ENCODE results near the gene CCDC192.

Gene CCDC192

DNA sequence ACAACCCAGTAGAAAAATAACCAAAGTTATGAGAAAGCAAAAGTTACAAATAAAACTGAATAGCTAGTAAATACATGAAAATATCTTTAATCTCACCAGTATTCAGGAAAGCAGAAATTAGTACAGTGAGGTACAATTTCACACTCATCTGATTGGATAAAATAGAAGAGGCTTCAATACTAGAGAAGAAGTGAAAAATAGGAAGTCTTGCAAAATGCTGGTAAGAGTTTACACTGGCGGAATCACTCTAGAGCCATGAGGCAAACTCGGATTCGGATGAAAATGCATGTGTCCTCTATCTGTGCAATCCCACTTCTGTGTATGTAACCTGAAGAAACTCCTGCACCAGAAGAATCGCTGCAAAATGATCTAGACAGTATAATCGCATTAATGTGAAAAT lies 128.9 kb downstream of the CCDC192 start:
- no peak for TF ChIP-seq EZH2phosphoT487 (conservative IDR thresholded peaks at IDR 0.05; ENCODE audit: low read length)
- TF ChIP-seq, protein P1, sequence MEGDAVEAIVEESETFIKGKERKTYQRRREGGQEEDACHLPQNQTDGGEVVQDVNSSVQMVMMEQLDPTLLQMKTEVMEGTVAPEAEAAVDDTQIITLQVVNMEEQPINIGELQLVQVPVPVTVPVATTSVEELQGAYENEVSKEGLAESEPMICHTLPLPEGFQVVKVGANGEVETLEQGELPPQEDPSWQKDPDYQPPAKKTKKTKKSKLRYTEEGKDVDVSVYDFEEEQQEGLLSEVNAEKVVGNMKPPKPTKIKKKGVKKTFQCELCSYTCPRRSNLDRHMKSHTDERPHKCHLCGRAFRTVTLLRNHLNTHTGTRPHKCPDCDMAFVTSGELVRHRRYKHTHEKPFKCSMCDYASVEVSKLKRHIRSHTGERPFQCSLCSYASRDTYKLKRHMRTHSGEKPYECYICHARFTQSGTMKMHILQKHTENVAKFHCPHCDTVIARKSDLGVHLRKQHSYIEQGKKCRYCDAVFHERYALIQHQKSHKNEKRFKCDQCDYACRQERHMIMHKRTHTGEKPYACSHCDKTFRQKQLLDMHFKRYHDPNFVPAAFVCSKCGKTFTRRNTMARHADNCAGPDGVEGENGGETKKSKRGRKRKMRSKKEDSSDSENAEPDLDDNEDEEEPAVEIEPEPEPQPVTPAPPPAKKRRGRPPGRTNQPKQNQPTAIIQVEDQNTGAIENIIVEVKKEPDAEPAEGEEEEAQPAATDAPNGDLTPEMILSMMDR (IDR thresholded peaks at IDR 0.05; ENCODE audit: insufficient read depth, low read length, poor library complexity, severe bottlenecking) = no peak
- Histone ChIP-seq H4K20me1 (ENCODE audit: low read depth, low read length) (no peaks in the 10 kb centered on the region), H3K9me3 (ENCODE audit: insufficient read depth, low read length) (no peaks in the 10 kb centered on the region)

DNA sequence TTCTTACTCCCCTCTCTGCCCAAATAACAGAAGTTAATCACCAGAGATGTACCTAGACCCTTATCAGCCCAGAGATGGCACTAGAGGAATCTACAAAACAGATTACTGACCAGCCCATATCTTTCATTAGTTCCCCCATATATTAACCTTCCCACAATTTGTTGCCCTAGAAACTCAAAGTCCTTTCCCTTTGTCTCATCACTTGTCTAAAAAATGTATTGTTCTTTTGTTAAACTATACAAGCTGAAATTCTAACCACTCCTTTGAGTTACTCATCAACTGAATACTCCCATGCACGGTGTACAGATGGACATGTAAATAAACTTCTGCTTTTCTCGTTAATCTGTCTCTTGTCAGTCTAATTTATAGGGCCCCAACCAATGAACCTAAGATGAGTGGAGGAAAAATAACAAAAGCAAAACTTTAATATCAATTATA lies 130.9 kb downstream of the CCDC192 start:
- H3K27ac ChIP-seq (ENCODE audit: low read depth, low read length) = no peak overlapping the region
- H3K4me3 ChIP-seq (ENCODE audit: insufficient read depth, low read length, poor library complexity, severe bottlenecking) = no peak overlapping the region
- H3K9ac ChIP-seq (ENCODE audit: low read length) = no peak overlapping the region
- no peaks in the 10 kb centered on the region for H3K9me2 ChIP-seq (replicated peaks; ENCODE audit: insufficient read depth, low read length)
- no peaks in the 10 kb centered on the region for H4K20me1 ChIP-seq (ENCODE audit: low read depth, low read length)
- no peaks in the 10 kb centered on the region for H3K27me3 ChIP-seq (ENCODE audit: low read length)
- H3K4me2 ChIP-seq (ENCODE audit: low read depth, low read length, poor library complexity, severe bottlenecking) = no peak overlapping the region
- H3K79me2 ChIP-seq (ENCODE audit: insufficient read depth, low read length) = no peaks in the 10 kb centered on the region
- H3K9me3 ChIP-seq (ENCODE audit: insufficient read depth, low read length) = no peaks in the 10 kb centered on the region
- H2AFZ ChIP-seq (ENCODE audit: low read depth, low read length, severe bottlenecking) = no peak overlapping the region
- no peaks in the 10 kb centered on the region for H3K36me3 ChIP-seq (ENCODE audit: low read length)
- no peak for TF ChIP-seq EZH2phosphoT487 (conservative IDR thresholded peaks at IDR 0.05; ENCODE audit: low read length)
- no peaks in the 10 kb centered on the region for H3F3A ChIP-seq (ENCODE audit: insufficient read depth)

More for the DNA sequence above, 128.9 kb downstream of the CCDC192 start:
- Histone ChIP-seq H3K9me2 (replicated peaks; ENCODE audit: insufficient read depth, low read length) (no peaks in the 10 kb centered on the region), H3K9ac (ENCODE audit: low read length) (no peak overlapping the region), H3K27ac (ENCODE audit: low read depth, low read length) (no peak overlapping the region), H3K27me3 (ENCODE audit: low read length) (no peaks in the 10 kb centered on the region), H3K79me2 (ENCODE audit: insufficient read depth, low read length) (no peaks in the 10 kb centered on the region), H2AFZ (ENCODE audit: low read depth, low read length, severe bottlenecking) (no peak overlapping the region), H3K4me3 (ENCODE audit: insufficient read depth, low read length, poor library complexity, severe bottlenecking) (no peak overlapping the region), H3F3A (ENCODE audit: insufficient read depth) (no peaks in the 10 kb centered on the region), H3K4me2 (ENCODE audit: low read depth, low read length, poor library complexity, severe bottlenecking) (no peak overlapping the region), H3K36me3 (ENCODE audit: low read length) (no peaks in the 10 kb centered on the region)

DNA sequence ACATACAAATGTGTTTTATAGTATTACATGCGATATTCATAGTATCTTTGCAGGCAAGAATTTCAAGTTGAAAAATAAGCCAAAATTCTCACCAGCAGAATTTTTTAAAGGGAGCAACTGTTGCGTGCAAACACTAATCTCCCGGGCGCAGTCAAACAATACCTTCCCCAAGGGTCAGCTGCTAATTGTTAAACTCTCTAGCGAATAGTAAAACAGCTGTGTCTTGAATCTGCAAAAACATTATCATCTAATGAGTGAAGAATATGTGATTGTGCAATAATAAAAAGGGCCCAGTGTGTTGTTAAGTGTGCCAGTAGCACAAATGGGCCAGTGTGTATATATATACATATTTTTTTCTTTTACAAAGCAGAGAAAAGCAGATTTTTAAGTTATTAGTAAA lies 131.4 kb downstream of the CCDC192 start:
- no peak overlapping the region for H3K27ac ChIP-seq (ENCODE audit: low read depth, low read length)
- H3K27me3 ChIP-seq (ENCODE audit: low read length) = no peaks in the 10 kb centered on the region
- no peaks in the 10 kb centered on the region for H4K20me1 ChIP-seq (ENCODE audit: low read depth, low read length)
- H3K36me3 ChIP-seq (ENCODE audit: low read length) = no peaks in the 10 kb centered on the region
- no peaks in the 10 kb centered on the region for H3K9me2 ChIP-seq (replicated peaks; ENCODE audit: insufficient read depth, low read length)
- H3K9ac ChIP-seq (ENCODE audit: low read length) = no peak overlapping the region
- no peaks in the 10 kb centered on the region for H3F3A ChIP-seq (ENCODE audit: insufficient read depth)
- no peak for TF ChIP-seq EZH2phosphoT487 (conservative IDR thresholded peaks at IDR 0.05; ENCODE audit: low read length)
- TF ChIP-seq, protein P1 (IDR thresholded peaks at IDR 0.05; ENCODE audit: insufficient read depth, low read length, poor library complexity, severe bottlenecking) = no peak
- no peak overlapping the region for H2AFZ ChIP-seq (ENCODE audit: low read depth, low read length, severe bottlenecking)
- H3K4me2 ChIP-seq (ENCODE audit: low read depth, low read length, poor library complexity, severe bottlenecking) = no peak overlapping the region
- no peak overlapping the region for H3K4me3 ChIP-seq (ENCODE audit: insufficient read depth, low read length, poor library complexity, severe bottlenecking)
- no peaks in the 10 kb centered on the region for H3K79me2 ChIP-seq (ENCODE audit: insufficient read depth, low read length)
- no peaks in the 10 kb centered on the region for H3K9me3 ChIP-seq (ENCODE audit: insufficient read depth, low read length)

DNA sequence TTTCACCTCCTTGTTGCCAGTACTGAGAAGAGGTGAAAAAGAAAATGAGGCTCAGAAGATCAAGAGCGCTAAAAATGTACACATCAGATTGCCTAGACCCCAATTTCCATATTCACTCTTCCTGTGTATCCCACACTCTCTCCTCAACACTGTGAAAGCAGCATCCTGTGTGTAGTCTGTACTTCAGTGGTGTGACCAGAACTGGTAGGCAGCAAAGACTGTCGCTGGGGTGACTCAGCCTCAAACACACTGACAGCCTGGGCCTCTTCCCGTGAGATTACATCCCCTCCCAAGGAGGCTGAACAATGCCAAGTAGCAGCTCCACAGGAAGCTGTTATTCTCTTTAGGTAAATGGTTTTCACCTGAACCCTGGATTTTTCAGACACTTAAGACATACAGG lies 135.5 kb downstream of the CCDC192 start:
- H3K27me3 ChIP-seq (ENCODE audit: low read length) = no peaks in the 10 kb centered on the region
- H3K79me2 ChIP-seq (ENCODE audit: insufficient read depth, low read length) = no peaks in the 10 kb centered on the region
- no peaks in the 10 kb centered on the region for H3K36me3 ChIP-seq (ENCODE audit: low read length)
- H3K9me3 ChIP-seq (ENCODE audit: insufficient read depth, low read length) = no peaks in the 10 kb centered on the region
- no peaks in the 10 kb centered on the region for H3F3A ChIP-seq (ENCODE audit: insufficient read depth)
- no peak overlapping the region for H3K4me2 ChIP-seq (ENCODE audit: low read depth, low read length, poor library complexity, severe bottlenecking)
- no peaks in the 10 kb centered on the region for H4K20me1 ChIP-seq (ENCODE audit: low read depth, low read length)
- no peak for TF ChIP-seq EZH2phosphoT487 (conservative IDR thresholded peaks at IDR 0.05; ENCODE audit: low read length)
- TF ChIP-seq, protein P1 (IDR thresholded peaks at IDR 0.05; ENCODE audit: insufficient read depth, low read length, poor library complexity, severe bottlenecking) = no peak
- no peak overlapping the region for H3K27ac ChIP-seq (ENCODE audit: low read depth, low read length)
- H3K4me3 ChIP-seq (ENCODE audit: insufficient read depth, low read length, poor library complexity, severe bottlenecking) = no peak overlapping the region
- H3K9me2 ChIP-seq (replicated peaks; ENCODE audit: insufficient read depth, low read length) = no peaks in the 10 kb centered on the region
- no peak overlapping the region for H3K9ac ChIP-seq (ENCODE audit: low read length)
- no peak overlapping the region for H2AFZ ChIP-seq (ENCODE audit: low read depth, low read length, severe bottlenecking)

Measured in SU-DHL-6 (cell line).